Epithelial cell of esophagus (primary cell): ENCODE data around the gene RALGPS1.

ENCODE experiments used
- DNase-seq: peaks from one replicate; pipeline ENCODE4 v3.0.0; 2010; ENCODE audit warnings: low read depth
- H3K4me3 ChIP-seq: 2 replicates; pipeline ENCODE4 v1.5.1; 2011; ENCODE audit warnings: mild to moderate bottlenecking, low read length, control low read depth
- TF ChIP-seq, protein P1 (sequence below): IDR thresholded peaks from 2 replicates; pipeline ENCODE4 v1.5.1; 2011; ENCODE audit warnings: low read depth, mild to moderate bottlenecking, low read length, control low read depth, inconsistent platforms; ENCODE audit not compliant: insufficient read depth; ENCODE audit errors: missing control alignments

RALGPS1 gene

DNA sequence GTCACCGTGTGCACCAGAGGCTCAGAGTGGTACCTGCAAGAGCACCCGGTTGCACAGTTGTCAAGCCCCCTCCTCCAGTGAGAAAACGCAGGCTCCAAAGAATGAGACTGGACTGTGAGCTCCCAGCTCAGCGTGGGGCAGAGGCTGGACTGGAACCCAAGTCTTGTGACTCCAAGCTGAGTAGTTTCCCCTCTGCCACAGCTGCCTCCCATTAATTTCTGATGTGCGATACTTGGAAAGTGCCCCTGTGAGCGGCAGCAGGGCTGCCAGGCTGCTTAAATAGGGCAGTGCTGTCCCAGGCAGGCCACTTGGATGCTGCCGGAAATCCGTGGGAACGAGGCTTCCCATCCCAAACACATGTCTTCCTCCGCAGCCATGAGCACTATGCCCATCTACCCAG is 270.1 kb downstream of the RALGPS1 start:
- H3K4me3 ChIP-seq = no peak overlapping the region
- TF ChIP-seq, protein P1, sequence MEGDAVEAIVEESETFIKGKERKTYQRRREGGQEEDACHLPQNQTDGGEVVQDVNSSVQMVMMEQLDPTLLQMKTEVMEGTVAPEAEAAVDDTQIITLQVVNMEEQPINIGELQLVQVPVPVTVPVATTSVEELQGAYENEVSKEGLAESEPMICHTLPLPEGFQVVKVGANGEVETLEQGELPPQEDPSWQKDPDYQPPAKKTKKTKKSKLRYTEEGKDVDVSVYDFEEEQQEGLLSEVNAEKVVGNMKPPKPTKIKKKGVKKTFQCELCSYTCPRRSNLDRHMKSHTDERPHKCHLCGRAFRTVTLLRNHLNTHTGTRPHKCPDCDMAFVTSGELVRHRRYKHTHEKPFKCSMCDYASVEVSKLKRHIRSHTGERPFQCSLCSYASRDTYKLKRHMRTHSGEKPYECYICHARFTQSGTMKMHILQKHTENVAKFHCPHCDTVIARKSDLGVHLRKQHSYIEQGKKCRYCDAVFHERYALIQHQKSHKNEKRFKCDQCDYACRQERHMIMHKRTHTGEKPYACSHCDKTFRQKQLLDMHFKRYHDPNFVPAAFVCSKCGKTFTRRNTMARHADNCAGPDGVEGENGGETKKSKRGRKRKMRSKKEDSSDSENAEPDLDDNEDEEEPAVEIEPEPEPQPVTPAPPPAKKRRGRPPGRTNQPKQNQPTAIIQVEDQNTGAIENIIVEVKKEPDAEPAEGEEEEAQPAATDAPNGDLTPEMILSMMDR = no peak
- DNase-seq = no peak

DNA sequence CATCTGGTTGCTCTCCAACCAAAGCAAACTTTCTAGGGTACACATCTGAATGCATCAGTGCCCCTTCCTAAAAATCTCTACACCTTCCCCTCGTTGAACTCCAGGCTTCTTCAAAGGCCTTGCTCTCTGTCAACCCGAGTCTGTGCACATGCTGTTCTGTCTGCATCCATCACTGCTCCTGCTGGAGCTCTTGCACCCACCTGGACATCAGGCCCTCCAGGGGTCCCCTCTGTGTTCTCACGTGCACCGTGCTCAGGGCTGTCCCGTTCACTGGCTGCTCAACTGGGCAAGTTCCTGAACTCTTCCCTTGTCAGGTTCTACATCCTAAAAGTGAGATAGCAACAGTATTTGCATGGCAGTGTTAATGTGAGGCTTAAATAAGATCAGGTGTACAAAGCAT is 270.6 kb downstream of the RALGPS1 start:
- DNase-seq = no peak
- TF ChIP-seq, protein P1 = no peak
- no peak overlapping the region for H3K4me3 ChIP-seq

DNA sequence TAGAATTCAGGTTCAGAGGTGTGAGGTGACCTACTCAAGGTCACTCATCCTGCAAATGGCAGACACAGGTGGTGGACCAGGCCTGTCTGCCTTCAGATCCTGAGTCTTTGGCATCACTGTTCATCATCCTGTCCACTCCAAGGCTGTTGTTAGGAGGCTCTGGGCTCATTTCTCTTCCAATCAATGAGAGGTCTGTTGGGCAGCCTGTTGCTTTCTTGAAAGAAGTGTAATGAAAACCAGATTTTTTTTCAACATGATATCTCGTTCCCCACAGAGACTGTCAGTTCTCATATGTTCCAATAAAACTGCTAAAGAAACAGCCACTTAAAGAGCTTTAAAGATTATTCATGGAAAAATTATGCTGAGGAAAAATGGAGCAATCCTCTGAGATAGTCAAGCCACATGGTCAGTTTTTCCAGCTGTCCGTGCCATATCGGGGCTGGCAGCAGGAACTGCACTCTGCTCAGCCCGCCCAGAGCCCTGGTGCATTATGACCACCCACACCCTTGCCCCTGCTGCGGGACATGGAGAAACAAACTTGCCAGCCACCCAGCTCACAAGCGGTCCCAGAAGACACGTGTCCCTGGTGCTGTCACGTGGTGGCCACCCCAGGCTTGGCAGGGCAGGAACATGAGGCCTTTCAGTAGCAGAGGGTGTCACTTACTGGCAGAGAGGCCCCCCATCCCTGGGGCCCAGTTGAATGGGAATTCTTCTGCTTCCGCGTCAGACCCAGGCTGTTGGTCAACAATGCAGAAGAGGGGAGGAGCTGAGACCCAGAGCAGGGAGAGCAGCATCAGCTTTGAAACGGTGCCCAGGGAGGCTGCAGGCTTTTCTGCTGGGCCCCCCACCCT is 271.6 kb downstream of the RALGPS1 start:
- DNase-seq = no peak
- TF ChIP-seq, protein P1 = no peak
- no peak overlapping the region for H3K4me3 ChIP-seq

DNA sequence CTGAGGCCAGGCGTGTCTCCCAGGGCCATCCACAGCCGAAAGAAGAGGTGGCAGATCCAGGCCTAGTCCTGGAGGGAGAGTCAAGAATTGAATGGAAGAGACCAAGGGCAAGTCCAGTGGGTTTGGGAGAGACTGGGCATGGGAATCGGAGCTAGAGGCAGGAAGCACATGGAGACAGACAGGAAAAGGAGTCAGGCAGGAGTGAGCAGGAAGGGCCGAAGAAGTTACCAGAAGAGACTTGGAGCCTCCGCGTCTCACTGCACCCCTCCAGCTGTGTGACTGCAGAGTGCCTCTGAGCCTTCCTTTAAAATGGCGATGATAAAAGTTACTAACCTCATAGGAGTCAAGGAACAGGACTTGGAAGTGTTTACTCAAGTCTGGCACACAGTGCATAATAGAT is 272.2 kb downstream of the RALGPS1 start:
- DNase-seq = no peak
- H3K4me3 ChIP-seq = no peak overlapping the region
- TF ChIP-seq, protein P1 = no peak

DNA sequence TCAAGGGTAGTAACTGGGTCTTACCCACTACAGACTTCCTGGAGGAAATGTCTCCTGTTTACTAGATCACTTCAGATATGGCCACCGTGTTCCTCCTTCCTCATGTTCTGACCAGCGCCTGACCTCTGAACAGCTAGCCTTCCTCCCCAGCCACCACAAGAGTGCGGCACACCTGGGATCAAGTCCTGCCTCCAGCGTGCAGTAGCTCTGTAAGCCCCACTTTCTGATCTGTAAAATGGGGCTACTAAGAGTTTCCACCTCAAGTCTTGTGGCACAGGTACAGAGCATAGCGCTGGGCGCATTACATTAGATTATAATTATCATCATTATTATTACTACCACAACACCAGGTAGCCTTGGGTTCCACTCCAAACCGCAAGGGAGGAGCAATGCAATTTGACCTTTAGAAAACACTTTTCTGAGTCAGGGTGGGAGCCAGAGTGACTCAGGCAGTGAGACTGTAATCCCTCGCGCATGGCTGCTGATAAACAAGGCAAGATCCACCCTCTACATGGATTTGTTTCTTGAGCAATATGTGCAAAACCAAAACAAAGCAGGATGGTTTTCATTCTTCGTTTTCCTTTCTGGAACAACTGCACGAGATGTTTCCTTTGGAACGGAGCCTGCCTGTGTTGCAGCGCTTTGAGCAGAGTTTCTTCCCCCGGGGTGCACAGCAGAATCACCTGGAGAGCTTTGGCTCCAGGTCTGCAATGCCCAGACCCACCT is 272.8 kb downstream of the RALGPS1 start:
- TF ChIP-seq, protein P1 = no peak
- DNase-seq = peak; percentile 97
- H3K4me3 ChIP-seq = no peak overlapping the region

DNA sequence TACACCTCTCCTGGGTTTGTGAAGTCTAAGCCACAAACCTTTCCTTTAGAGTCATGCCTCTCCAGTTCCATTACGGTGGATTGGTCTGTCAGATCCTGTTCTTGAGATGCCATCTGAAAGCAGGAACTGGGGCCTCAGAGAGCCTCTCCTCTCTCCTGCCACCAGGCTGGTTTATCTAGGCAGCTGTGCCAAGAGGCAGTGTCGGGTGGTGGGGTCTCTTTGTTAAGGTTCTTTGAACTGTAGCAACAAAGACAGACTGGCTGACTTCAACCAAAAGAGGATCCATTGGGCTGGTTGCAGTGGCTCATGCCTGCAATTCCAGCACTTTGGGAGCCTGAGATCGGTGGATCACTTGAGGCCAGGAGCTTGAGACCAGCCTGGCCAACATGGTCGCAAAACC is 273.8 kb downstream of the RALGPS1 start:
- no peak for DNase-seq
- H3K4me3 ChIP-seq = no peak overlapping the region
- TF ChIP-seq, protein P1 = no peak
